ENCODE data around the gene ATL3.
"Not testable (repeated sequence)": the region's sequence is repeated elsewhere in the genome, so short reads cannot be mapped to it uniquely, and the experiment has no call there.

ATL3 gene

DNA sequence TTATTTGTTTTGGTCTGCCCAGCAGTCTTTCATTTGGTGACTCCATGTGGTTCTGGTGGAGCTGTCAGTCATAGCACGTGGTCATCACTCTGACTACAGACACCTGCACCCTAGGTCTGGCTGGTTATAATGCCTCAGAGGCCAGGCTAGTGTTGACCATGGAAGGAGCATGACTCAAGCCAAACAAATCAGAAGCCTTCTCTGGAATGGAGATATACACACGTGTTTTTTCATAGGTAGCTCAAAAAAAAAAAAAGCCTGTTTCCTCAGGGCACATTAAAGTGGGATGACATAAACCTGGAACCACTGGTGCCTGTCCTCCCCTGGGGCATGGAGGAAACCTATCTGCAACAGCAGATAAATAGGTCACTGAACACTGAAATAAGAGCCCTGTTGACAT lies 48.9 kb downstream of the ATL3 start:
- H3K27me3 ChIP-seq (replicated peaks in 2 of 5; ENCODE audit: control insufficient read depth in 4 of 5, insufficient read depth in 5 of 5, low read length in 4 of 5), result peaks cover 0 to 10% (median 5%) of the 10 kb centered on the region in 5 experiments
- H3K36me3 ChIP-seq (ENCODE audit: control insufficient read depth in 4 of 4, insufficient read depth in 4 of 4, low read length in 3 of 4), result no peaks in the 10 kb centered on the region
- 82% methylated on average over 2 of the region's 2 CpGs for WGBS (ENCODE audit: insufficient coverage)
- POLR2A ChIA-PET, result no interaction called here
- no peak overlapping the region for H3K27ac ChIP-seq (ENCODE audit: insufficient read depth in 1 of 2, low read depth in 1 of 2, low read length in 2 of 2, poor library complexity in 1 of 2, severe bottlenecking in 2 of 2)
- CTCF ChIA-PET, result interaction anchor here (1.0 to 3.4 kb wide), 4 partner anchors 12 to 143 kb away, joined by 3 to 16 read pairs (median 4); no protein-coding TSS in a partner anchor
- peaks cover 0 to 9% (median 0%) of the 10 kb centered on the region in 4 experiments for H3K4me1 ChIP-seq (ENCODE audit: control extremely low read depth in 1 of 4, control insufficient read depth in 4 of 4, insufficient read depth in 4 of 4, low read length in 3 of 4)
- no peak overlapping the region for H3K4me3 ChIP-seq (ENCODE audit: control insufficient read depth in 1 of 7, extremely low read depth in 1 of 7, insufficient read depth in 4 of 7, low read depth in 2 of 7, low read length in 6 of 7)
- no peaks in the 10 kb centered on the region for H3K9me3 ChIP-seq (ENCODE audit: control extremely low read depth in 1 of 5, control insufficient read depth in 4 of 5, insufficient read depth in 2 of 5, low read depth in 1 of 5, low read length in 4 of 5)
- DNase-seq, result no peak

DNA sequence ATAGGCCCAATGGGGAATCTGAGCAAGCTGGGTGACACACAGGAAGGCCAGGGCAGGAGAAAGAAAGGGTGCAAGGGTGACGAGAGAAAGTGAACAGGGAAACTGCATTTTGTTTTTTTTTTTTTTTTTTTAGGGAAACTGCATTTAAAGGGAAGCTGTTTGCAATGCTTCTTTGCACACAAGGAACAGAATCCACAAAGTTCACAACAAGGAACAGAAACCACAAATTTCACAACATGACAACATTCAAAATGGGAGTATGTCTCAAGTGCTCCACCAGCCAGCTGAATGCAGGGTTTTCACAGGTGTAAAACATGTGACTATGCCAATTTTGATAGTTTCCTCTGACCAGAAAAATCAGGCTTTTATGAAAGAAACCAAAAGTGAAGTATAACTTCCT lies 50.1 kb downstream of the ATL3 start:
- CTCF ChIA-PET, result no interaction called here
- POLR2A ChIA-PET, result no interaction called here

DNA sequence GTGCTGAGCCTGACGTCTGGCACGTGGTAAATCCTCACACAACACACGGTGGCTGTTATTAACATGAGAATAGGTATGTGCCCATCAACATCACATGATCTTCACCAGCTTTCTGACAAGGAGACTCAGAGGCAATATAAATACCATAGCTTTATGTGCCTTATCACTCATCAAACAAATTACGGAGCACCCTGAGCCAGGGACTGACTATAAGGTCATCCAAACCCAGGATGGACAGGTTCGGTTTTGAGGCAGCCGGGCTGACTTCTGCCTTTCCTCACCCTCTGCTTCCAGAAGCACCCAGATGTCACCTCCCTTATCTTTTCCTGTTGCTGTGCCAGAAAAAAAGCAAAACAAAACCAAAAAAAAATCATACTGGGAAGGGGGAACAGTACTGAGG lies 51.2 kb downstream of the ATL3 start:
- Histone ChIP-seq H3K9me3 (ENCODE audit: control extremely low read depth in 1 of 5, control insufficient read depth in 4 of 5, insufficient read depth in 2 of 5, low read depth in 1 of 5, low read length in 4 of 5) (no peaks in the 10 kb centered on the region), H3K4me1 (ENCODE audit: control extremely low read depth in 1 of 4, control insufficient read depth in 4 of 4, insufficient read depth in 4 of 4, low read length in 3 of 4) (peaks cover 0 to 9% (median 0%) of the 10 kb centered on the region in 4 experiments), H3K27ac (ENCODE audit: insufficient read depth in 1 of 2, low read depth in 1 of 2, low read length in 2 of 2, poor library complexity in 1 of 2, severe bottlenecking in 2 of 2) (no peak overlapping the region), H3K27me3 (replicated peaks in 2 of 5; ENCODE audit: control insufficient read depth in 4 of 5, insufficient read depth in 5 of 5, low read length in 4 of 5) (peaks cover 0 to 10% (median 5%) of the 10 kb centered on the region in 5 experiments), H3K4me3 (ENCODE audit: control insufficient read depth in 1 of 7, extremely low read depth in 1 of 7, insufficient read depth in 4 of 7, low read depth in 2 of 7, low read length in 6 of 7) (no peak overlapping the region), H3K36me3 (ENCODE audit: control insufficient read depth in 4 of 4, insufficient read depth in 4 of 4, low read length in 3 of 4) (no peaks in the 10 kb centered on the region)
- CTCF ChIA-PET, result interaction anchor here (0.6 to 1.4 kb wide), 2 partner anchors 9 to 21 kb away, joined by 3 read pairs; no protein-coding TSS in a partner anchor
- WGBS (ENCODE audit: insufficient coverage), result 73% methylated on average over 5 of the region's 6 CpGs
- DNase-seq, result no peak
- POLR2A ChIA-PET, result interaction anchor here (0.6 kb wide), 1 partner anchor 119 kb away, joined by 3 read pairs; no protein-coding TSS in a partner anchor

More for the DNA sequence above, 50.1 kb downstream of the ATL3 start:
- Histone ChIP-seq H3K27me3 (replicated peaks in 2 of 5; ENCODE audit: control insufficient read depth in 4 of 5, insufficient read depth in 5 of 5, low read length in 4 of 5) (peaks cover 0 to 10% (median 5%) of the 10 kb centered on the region in 5 experiments), H3K4me1 (ENCODE audit: control extremely low read depth in 1 of 4, control insufficient read depth in 4 of 4, insufficient read depth in 4 of 4, low read length in 3 of 4) (peaks cover 0 to 9% (median 0%) of the 10 kb centered on the region in 4 experiments), H3K4me3 (ENCODE audit: control insufficient read depth in 1 of 7, extremely low read depth in 1 of 7, insufficient read depth in 4 of 7, low read depth in 2 of 7, low read length in 6 of 7) (no peak overlapping the region), H3K27ac (ENCODE audit: insufficient read depth in 1 of 2, low read depth in 1 of 2, low read length in 2 of 2, poor library complexity in 1 of 2, severe bottlenecking in 2 of 2) (no peak overlapping the region), H3K9me3 (ENCODE audit: control extremely low read depth in 1 of 5, control insufficient read depth in 4 of 5, insufficient read depth in 2 of 5, low read depth in 1 of 5, low read length in 4 of 5) (no peaks in the 10 kb centered on the region), H3K36me3 (ENCODE audit: control insufficient read depth in 4 of 4, insufficient read depth in 4 of 4, low read length in 3 of 4) (no peaks in the 10 kb centered on the region)
- no peak for DNase-seq
- no CpG with 5 or more reads among the region's 1 CpG for WGBS (ENCODE audit: insufficient coverage)

DNA sequence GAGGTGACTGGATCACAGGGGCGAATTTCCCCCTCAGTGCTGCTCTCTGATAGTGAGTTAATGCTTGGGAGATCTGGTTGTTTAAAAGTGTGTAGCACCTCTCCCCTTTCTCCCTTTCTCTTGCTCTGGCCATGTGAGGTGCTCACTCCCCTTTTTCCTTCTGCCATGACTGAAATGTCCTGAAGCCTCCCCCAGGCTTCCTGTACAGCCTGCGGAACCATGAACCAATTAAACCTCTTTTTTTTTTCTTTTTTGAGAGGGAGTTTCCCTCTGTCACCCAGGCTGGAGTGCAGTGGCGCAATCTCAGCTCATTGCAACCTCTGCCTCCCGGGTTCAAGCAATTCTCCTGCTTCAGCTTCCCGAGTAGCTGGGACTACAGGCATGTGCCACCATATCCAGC lies 53.5 kb downstream of the ATL3 start:
- Histone ChIP-seq H3K27me3 (replicated peaks in 2 of 5; ENCODE audit: control insufficient read depth in 4 of 5, insufficient read depth in 5 of 5, low read length in 4 of 5) (peaks cover 0 to 18% (median 6%) of the 10 kb centered on the region in 5 experiments), H3K4me1 (ENCODE audit: control extremely low read depth in 1 of 4, control insufficient read depth in 4 of 4, insufficient read depth in 4 of 4, low read length in 3 of 4) (peaks cover 0 to 22% (median 13%) of the 10 kb centered on the region in 4 experiments)
- WGBS (ENCODE audit: insufficient coverage), result 95% methylated on average over 3 of the region's 5 CpGs
- H3K4me3 ChIP-seq (ENCODE audit: control insufficient read depth in 1 of 7, extremely low read depth in 1 of 7, insufficient read depth in 4 of 7, low read depth in 2 of 7, low read length in 6 of 7); POLR2A ChIA-PET; H3K9me3 ChIP-seq (ENCODE audit: control extremely low read depth in 1 of 5, control insufficient read depth in 4 of 5, insufficient read depth in 2 of 5, low read depth in 1 of 5, low read length in 4 of 5); H3K36me3 ChIP-seq (ENCODE audit: control insufficient read depth in 4 of 4, insufficient read depth in 4 of 4, low read length in 3 of 4); DNase-seq; H3K27ac ChIP-seq (ENCODE audit: insufficient read depth in 1 of 2, low read depth in 1 of 2, low read length in 2 of 2, poor library complexity in 1 of 2, severe bottlenecking in 2 of 2): not testable (repeated sequence)
- CTCF ChIA-PET, result interaction anchor here (0.6 to 1.4 kb wide), 4 partner anchors 9 to 141 kb away, joined by 3 to 5 read pairs (median 3); no protein-coding TSS in a partner anchor

DNA sequence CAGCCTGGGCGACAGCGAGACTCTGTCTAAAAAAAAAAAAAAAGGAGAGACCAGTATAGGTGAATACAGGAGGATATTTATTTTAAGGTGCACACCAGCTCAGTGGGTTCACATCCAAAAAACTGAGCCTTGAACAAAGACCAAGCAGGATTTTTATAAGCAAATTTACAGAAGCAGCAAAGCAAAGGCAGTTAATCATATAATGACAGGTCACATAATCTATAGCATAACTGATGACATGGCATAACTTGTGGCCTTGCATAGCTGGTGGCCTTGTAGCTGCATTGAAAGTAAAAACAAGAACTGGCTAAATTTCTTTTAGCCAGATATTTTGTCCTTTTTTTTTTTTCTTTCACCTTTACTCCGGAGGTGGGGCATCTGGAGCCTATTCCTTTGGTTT lies 54.2 kb downstream of the ATL3 start:
- CTCF ChIA-PET, result interaction anchor here (0.6 to 1.4 kb wide), 3 partner anchors 10 to 15 kb away, joined by 3 to 5 read pairs (median 3); no protein-coding TSS in a partner anchor
- H3K27ac ChIP-seq (ENCODE audit: insufficient read depth in 1 of 2, low read depth in 1 of 2, low read length in 2 of 2, poor library complexity in 1 of 2, severe bottlenecking in 2 of 2), result no peak overlapping the region
- H3K36me3 ChIP-seq (ENCODE audit: control insufficient read depth in 4 of 4, insufficient read depth in 4 of 4, low read length in 3 of 4), result no peaks in the 10 kb centered on the region
- POLR2A ChIA-PET, result no interaction called here
- H3K9me3 ChIP-seq (ENCODE audit: control extremely low read depth in 1 of 5, control insufficient read depth in 4 of 5, insufficient read depth in 2 of 5, low read depth in 1 of 5, low read length in 4 of 5), result no peaks in the 10 kb centered on the region
- H3K4me1 ChIP-seq (ENCODE audit: control extremely low read depth in 1 of 4, control insufficient read depth in 4 of 4, insufficient read depth in 4 of 4, low read length in 3 of 4), result peaks cover 0 to 22% (median 13%) of the 10 kb centered on the region in 4 experiments
- no CpG with 5 or more reads among the region's 3 CpGs for WGBS (ENCODE audit: insufficient coverage)
- no peak overlapping the region for H3K4me3 ChIP-seq (ENCODE audit: control insufficient read depth in 1 of 7, extremely low read depth in 1 of 7, insufficient read depth in 4 of 7, low read depth in 2 of 7, low read length in 6 of 7)
- H3K27me3 ChIP-seq (replicated peaks in 2 of 5; ENCODE audit: control insufficient read depth in 4 of 5, insufficient read depth in 5 of 5, low read length in 4 of 5), result peaks cover 0 to 25% (median 10%) of the 10 kb centered on the region in 5 experiments
- no peak for DNase-seq

DNA sequence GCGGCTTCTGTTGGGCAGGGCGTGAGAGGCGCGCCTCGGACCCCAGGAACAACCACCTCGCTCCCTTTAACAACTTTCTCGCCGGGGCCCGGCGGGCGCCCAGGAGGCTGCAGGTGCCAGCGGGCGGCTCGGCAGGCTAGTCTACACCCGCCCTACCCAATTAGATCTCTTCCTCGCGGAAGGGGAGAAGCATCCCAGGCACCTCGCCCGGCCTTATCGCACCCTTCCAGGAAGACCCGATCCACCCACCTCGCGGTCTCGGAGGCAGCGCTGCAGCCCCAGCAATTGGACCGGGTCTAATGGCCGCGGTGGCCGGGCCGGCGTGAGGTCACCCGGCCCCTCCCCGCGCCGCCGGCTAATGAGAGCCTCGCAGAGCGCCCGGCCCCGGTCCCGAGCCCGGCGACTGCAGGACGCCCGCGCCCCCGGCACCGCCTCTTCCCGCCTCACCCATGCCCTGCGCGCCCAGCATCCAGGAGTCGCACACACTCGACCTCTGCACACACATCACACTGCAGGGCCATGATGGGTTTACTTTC lies 57.0 kb downstream of the ATL3 start, which contains the start of gene PLAAT3:
PLAAT3 (minus strand) TSS at position 298 of the 536 bp plus-strand sequence. CDS start 419 bp downstream, outside the sequence.
- Histone ChIP-seq H3K9me3 (ENCODE audit: control extremely low read depth in 1 of 5, control insufficient read depth in 4 of 5, insufficient read depth in 2 of 5, low read depth in 1 of 5, low read length in 4 of 5) (no peaks in the 10 kb centered on the region), H3K27me3 (replicated peaks in 2 of 5; ENCODE audit: control insufficient read depth in 4 of 5, insufficient read depth in 5 of 5, low read length in 4 of 5) (peaks cover 0 to 35% (median 17%) of the 10 kb centered on the region in 5 experiments), H3K27ac (ENCODE audit: insufficient read depth in 1 of 2, low read depth in 1 of 2, low read length in 2 of 2, poor library complexity in 1 of 2, severe bottlenecking in 2 of 2) (no peak within 1 kb of the TSS), H3K36me3 (ENCODE audit: control insufficient read depth in 4 of 4, insufficient read depth in 4 of 4, low read length in 3 of 4) (no peaks in the 10 kb centered on the region), H3K4me3 (ENCODE audit: control insufficient read depth in 1 of 7, extremely low read depth in 1 of 7, insufficient read depth in 4 of 7, low read depth in 2 of 7, low read length in 6 of 7) (peak within 1 kb of the TSS; percentile 9 to 68 (median 59)), H3K4me1 (ENCODE audit: control extremely low read depth in 1 of 4, control insufficient read depth in 4 of 4, insufficient read depth in 4 of 4, low read length in 3 of 4) (peaks cover 0 to 14% (median 12%) of the 10 kb centered on the region in 4 experiments)
- ChIA-PET POLR2A (no interaction called here), CTCF (no interaction called here)
- WGBS (ENCODE audit: insufficient coverage), result 0% methylated on average over 26 of the region's 53 CpGs
- peak; percentile 36 to 58 (median 40) for DNase-seq

DNA sequence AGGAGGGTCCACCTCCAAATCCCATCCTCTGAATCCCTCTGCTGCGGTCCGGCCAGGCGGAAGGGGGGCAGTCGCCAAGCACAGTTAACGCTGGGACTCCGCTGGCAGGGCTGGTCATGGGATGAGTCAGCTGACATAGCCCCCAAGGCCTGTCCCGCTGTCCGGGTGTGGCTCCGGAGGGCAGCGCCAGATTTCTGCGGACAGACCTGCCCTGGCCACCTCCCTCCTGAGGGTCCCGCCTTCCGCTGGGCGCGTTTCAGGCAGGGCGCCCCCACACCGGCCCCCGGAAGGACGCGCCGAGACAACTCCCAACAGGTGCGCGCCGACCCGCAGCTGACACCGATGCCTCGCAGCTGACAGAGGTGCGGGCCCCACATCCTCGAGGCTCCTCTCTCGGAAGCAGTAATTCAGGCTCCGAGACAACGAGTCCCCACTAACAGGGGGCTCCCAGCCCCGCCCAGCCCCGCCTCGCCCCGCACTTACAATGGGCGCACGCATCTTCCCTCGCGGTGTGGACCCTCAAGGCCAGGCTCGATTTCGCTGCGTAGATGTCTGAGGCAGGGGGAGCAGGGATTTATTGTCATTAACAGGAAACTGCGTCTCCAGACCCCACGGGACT lies 57.5 kb downstream of the ATL3 start:
- Histone ChIP-seq H3K4me3 (ENCODE audit: control insufficient read depth in 1 of 7, extremely low read depth in 1 of 7, insufficient read depth in 4 of 7, low read depth in 2 of 7, low read length in 6 of 7) (peak overlapping the region; percentile 9 to 68 (median 59)), H3K27me3 (replicated peaks in 2 of 5; ENCODE audit: control insufficient read depth in 4 of 5, insufficient read depth in 5 of 5, low read length in 4 of 5) (peaks cover 0 to 35% (median 17%) of the 10 kb centered on the region in 5 experiments), H3K27ac (ENCODE audit: insufficient read depth in 1 of 2, low read depth in 1 of 2, low read length in 2 of 2, poor library complexity in 1 of 2, severe bottlenecking in 2 of 2) (no peak overlapping the region), H3K9me3 (ENCODE audit: control extremely low read depth in 1 of 5, control insufficient read depth in 4 of 5, insufficient read depth in 2 of 5, low read depth in 1 of 5, low read length in 4 of 5) (no peaks in the 10 kb centered on the region), H3K4me1 (ENCODE audit: control extremely low read depth in 1 of 4, control insufficient read depth in 4 of 4, insufficient read depth in 4 of 4, low read length in 3 of 4) (peaks cover 0 to 14% (median 12%) of the 10 kb centered on the region in 4 experiments), H3K36me3 (ENCODE audit: control insufficient read depth in 4 of 4, insufficient read depth in 4 of 4, low read length in 3 of 4) (no peaks in the 10 kb centered on the region)
- POLR2A ChIA-PET, result no interaction called here
- WGBS (ENCODE audit: insufficient coverage), result under 1% methylated on average over 44 of the region's 45 CpGs
- CTCF ChIA-PET, result no interaction called here
- peak in 2 of 3 donors; percentile 39 to 60 for DNase-seq
